ENCODE results near the gene DNASE1L1.

Gene DNASE1L1, protein sequence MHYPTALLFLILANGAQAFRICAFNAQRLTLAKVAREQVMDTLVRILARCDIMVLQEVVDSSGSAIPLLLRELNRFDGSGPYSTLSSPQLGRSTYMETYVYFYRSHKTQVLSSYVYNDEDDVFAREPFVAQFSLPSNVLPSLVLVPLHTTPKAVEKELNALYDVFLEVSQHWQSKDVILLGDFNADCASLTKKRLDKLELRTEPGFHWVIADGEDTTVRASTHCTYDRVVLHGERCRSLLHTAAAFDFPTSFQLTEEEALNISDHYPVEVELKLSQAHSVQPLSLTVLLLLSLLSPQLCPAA

DNA sequence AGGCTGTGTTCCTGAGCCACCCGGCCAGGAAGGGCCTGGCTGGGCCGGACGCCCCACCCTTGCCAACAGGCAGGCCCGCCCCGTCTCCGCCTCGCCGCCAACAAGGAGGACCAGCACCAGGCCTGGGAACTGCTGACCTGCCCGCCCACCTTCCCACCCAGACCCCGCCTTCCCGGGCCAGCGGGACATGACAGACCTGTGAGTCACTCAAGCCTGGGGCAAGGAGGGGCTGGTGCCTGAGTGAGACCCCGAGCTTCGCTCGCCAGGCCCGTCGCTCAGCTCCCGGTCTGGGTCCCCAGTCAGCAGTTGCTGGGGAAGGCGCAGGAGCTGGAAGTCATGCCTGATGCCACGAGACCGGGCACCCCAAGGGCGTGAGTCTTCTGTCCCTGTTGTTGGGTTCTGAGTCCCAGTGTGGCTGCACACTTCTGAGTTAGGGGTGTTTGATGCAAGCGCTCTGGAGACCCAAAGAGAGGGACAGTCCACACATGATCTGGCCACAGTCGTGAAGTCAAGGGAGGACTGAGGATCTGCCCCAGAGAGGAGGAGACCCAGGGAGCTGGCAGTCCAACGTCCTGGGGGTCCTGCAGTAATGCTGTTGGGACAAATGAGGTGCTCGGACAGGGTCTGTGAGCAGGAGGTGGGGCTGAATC is at the start of gene DNASE1L1:
TSS of gene DNASE1L1 (minus strand) at position 33 of the 650 bp plus-strand sequence. CDS start 3,686 bp downstream, outside the sequence.
- no peak for DNase-seq

DNA sequence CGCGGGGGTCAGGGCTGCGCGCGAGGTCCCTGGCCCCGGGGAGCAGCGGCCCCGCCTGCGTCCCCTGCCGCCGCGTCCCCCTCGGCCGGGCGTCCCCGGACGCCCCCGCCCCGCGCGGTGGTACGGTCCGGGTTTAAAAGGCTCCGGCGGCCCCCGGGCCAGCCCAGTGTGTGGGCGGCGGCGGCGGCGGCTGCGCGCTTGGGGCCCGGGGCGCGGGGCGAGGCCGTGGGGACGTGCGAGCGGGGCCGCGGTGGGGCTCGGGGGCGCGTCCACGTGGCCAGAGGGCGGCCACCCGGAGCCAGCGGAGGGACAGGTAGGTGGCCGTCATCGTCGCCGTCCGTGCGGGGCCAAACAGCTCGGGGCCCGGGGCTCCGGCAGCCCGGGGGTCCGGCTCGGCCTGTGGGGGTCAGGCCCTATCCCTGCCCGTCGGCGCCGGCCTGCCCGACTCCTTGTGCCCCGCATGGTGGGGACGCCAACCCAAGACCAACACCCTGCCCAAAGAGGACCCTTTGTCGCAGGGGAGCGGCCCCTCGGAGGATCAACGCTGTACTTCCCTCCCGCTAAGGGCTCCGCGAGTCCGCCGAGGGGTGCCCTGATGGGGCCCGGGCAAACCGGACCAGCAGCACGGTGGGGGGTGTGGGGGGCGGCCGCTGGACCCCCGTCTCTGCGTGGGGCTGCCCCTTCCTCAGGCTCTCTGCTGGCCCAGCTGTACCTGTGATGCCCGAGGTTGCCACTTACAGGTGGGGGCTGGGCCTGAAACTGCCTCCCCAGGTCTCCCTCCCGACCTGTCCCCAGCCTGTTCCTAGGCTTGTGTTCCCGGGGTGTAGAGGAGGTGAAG is 49.3 kb upstream of the DNASE1L1 start, which contains the start of gene PLXNA3:
TSS of gene PLXNA3 (plus strand) at position 166 of the 838 bp plus-strand sequence. CDS start 1,903 bp downstream, outside the sequence.
- no peak for DNase-seq

DNA sequence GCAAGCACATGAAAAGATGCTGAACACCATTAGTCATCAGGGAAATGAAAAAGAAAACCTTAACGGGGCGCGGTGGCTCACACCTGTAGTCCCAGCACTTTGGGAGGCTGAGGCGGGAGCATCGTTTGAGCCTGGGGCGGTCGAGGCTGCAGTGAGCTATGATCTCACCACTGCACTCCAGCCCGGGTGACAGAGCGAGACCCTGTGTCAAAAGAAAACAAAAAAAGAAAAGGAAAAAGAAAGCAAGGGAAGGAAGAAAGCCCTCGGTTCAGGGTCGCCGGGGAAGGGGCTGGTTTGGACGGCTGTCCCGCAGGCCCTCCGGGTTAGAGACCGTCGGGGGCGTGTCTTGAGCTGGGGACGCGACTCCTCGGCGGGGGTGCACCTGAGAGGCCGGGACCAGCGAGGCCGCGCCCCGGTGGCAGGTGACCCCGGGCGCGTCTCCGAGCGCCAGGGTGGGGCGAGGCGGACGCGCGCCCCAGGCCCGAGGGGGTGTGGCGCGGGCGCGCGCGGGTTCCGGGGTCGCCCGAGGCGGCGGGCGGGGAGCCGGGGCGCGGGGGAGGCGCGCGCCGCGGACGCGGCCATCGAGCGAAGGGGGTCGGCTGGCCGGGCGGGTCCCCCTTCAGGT is 48.5 kb upstream of the DNASE1L1 start:
- DNase-seq: no peak

DNA sequence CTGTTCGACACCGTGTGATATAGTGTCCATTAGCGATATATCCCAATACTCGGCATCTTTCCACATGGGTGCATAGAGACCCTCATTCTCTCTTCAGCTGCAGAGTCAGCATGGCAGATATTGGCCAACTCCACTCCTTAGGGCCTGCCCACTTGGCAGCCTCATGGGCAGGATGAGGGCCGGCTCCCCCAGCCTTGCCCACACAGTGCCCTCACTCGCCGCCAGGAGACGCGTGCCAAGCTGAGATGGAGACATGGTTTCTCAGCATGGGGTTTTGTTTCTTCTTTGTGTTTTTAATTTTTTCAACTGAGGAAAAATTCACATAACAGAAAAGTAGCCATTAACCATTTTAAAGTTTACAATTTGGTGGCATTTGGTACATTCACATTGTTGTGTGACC is 43.8 kb upstream of the DNASE1L1 start:
- DNase-seq: no peak

DNA sequence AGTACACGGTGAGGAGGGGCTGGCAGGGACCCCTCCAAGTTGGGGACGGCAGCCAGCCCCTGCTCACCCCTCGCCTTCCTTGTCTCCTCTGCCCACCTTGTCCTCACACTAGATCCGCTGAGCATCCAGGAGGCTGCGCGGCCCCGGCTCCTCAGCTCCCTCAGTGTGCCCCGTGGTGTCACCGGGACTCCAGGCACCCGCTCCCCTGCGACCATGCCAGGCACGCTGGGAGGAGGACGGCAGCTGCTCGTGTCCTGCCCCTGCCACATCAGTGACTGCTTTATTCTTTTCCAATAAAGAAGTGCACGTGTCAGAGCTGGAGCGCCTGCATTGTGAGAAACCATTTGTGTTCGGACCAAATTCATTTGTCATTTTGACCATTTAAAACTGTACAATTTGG is 41.3 kb upstream of the DNASE1L1 start:
- DNase-seq: no peak

DNA sequence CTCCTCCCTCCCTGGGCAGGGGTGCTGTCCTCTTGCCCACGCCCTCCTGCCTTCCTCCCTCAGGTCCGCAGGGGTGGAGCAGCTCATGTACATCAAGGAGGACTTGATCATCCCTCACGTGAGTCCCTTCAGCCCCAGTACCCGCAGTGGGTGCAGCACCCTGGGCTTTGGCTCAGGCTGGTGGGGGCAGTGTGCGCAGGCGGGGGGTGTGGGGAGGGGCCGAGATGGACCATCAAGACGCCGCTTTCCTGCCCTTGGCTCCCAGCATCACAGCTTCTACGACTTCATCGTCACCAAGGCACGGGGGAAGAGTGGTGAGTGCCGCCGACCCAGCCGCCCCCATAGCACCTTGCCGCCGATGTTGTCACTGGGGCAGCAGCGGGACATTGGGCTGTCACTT is 40.6 kb upstream of the DNASE1L1 start:
- no peak for DNase-seq

DNA sequence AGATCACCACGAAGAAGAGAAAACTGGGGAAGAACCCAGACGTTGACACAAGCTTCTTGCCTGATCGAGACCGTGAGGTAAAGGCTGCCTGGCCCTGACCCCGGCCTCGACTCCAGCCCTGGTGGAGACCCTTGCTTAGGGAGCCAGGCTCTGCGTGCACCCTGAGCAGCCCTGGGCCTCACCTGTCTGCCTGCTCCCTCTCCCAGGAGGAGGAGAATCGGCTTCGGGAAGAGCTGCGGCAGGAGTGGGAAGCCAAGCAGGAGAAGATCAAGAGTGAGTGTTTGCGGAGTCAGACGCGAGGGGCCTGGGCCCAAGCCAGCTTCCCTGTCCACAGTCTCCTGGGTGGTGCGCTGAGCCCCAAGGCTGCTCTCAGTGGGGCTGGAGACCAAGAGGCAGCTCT is 39.4 kb upstream of the DNASE1L1 start:
- no peak for DNase-seq

DNA sequence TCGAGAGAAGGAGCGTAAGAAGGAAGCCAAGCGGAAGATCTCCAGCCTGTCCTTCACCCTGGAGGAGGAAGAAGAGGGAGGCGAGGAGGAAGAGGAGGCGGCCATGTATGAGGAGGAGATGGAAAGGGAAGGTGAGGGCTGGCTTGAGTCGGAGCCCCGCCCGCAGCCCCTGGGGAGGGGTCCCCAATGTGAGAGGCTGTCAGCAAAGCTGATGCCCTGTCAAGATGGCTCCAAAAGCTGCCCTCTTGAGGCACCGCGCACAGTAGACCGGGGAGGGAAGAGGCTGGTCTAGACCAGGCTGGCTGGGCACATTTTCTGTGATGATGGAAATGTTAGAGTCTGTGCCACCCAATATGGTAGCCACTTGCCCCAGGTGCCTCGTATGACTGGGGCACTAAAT is 37.4 kb upstream of the DNASE1L1 start:
- no peak for DNase-seq

DNA sequence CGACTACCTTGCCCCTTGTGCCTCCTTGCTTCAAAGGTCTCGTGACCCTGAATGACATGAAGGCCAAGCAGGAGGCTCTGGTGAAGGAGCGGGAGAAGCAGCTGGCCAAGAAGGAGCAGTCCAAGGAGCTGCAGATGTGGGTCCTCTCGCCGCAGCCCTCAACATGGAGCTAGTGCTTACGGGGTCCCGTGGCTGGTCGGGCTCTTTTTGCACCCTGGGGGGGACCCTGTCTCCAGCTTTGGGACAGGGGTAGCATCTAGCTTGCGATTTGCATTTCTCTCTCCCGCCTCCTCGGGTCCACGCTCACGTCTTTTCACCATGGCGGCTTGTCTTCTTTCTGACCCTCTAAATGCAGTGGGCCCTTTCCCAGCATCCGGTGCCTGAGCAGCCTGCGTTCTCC is 36.7 kb upstream of the DNASE1L1 start:
- DNase-seq: no peak

DNA sequence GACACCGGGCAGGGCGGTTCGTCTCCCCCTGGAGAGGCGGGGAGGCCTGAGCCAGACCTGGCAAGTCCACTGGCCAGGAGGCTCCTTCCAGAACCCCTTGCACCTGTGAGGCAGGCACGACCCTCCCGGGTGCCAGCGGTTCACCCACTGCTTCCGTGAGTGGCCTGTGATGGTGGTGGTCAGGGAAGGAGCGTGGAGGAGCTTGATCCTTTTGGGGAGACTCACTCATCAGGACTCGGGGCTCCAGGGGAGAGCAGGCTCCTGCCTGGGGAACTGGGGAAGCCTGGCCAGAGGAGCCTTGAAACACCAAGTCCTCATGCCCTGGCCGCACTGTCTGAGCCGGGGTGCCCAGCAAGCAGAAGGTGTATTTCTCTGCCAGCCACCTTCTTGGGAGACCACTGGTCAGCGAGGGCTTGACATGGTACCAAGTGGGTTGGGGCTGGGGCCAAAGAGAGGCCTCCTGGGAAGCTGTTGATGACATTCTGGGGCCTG is 35.7 kb upstream of the DNASE1L1 start:
- DNase-seq: no peak

DNA sequence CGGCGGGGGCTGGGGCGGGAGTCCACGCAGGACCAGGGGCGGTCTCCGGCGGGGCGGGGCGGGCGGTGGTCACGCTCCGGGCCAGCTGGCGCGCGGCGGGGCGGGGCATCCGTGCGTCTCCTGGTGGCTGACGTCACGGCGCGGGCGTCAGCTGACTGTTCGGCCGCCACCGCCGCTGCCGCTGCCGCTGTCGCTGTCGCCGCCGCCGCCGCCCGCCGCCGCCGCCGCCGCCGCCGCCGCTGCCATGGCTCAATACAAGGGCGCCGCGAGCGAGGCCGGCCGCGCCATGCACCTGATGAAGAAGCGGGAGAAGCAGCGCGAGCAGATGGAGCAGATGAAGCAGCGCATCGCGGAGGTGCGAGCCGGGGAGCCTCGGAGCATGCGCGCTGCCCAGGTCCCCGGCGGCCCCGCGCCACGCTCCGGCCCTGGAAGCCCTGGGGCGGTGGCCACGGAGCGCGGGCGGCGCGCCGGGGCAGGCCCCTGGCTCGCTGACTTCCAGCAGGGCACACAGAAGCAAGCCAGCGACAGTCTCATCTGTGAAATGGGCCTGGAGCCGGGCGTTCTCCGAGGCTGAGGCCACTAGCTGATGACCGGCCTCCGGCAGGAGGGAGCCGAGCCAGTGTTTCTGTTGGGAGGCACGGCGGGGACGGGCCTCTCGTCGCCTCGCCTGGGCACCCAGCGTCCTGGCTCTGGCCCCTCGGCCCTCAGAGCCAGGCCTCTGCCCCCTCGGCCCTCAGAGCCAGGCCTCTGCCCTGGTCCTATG is 35.1 kb upstream of the DNASE1L1 start, which contains the start of gene FAM50A:
TSS of gene FAM50A (plus strand) at position 150 of the 763 bp plus-strand sequence. CDS start at position 245, 95 bp downstream.
- peak; percentile 18 for DNase-seq

DNA sequence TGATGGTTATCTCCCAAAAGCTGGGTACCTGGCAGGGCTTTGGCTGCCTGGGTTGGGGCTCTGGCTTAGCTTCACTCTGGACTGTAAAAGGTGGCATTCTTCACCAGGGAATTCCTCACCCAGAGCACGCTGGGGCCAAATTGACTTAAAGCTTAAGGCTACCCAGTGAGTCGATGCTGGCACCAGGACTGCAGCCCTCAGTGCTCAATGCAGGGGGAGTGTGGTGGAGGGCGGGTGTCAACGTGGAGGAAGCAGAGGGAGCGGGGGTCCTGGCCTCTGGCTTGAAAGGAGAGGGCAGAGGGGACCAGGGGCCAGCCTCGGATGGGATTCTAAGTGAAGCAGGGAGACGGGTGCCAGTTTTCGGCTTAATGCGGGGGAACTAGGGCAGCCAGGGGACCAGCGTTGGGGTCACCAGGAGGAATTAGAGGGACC is 34.4 kb upstream of the DNASE1L1 start:
- no peak for DNase-seq

DNA sequence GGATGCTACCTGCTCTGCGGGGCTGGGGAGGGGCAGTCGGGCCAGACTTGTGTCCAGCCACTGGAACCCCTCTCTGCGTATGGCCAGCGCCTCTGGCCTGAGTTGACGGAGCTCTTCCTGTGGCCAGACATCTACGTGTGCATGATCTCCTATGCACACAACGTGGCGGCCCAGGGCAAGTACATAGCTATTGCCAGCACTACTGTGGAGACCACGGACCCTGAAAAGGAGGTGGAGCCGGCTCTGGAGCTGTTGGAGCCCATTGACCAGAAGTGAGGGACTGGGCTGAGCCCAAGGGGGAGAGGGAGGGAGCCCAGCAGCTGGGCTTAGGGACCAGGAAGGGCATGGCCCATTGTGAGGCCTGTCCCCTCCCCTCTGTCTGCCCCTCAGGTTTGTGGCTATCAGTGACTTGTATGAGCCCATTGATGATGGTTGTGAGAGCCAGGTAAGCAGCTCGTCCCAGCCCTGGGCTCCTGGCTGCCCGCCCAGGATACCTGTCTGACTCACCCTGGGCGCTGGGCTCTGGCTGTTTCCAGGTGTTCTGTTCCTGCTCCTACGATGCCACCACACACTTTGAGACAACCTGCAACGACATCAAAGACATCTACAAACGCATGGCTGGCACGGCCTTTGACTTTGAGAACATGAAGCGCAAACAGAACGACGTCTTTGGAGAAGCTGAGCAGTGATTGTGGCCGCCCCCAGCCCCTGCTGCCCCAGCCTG is 33.1 kb upstream of the DNASE1L1 start:
- no peak for DNase-seq

DNA sequence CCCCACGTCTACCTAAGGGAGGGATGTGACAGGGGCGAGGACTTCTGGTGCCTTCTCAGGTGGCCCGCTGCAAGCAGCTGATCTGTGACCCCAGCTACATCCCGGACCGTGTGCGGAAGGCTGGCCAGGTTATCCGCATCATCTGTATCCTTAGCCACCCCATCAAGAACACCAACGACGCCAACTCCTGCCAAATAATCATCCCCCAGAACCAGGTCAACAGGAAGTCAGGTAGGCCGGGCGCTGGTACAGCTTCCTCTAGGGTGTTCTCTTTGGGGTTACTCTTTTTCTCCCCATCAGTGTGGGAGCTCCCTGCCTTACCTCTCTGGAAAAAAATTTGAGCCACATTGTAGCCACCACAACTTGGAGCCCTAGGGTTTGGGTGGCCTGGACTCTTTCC is 32.5 kb upstream of the DNASE1L1 start:
- DNase-seq: no peak

DNA sequence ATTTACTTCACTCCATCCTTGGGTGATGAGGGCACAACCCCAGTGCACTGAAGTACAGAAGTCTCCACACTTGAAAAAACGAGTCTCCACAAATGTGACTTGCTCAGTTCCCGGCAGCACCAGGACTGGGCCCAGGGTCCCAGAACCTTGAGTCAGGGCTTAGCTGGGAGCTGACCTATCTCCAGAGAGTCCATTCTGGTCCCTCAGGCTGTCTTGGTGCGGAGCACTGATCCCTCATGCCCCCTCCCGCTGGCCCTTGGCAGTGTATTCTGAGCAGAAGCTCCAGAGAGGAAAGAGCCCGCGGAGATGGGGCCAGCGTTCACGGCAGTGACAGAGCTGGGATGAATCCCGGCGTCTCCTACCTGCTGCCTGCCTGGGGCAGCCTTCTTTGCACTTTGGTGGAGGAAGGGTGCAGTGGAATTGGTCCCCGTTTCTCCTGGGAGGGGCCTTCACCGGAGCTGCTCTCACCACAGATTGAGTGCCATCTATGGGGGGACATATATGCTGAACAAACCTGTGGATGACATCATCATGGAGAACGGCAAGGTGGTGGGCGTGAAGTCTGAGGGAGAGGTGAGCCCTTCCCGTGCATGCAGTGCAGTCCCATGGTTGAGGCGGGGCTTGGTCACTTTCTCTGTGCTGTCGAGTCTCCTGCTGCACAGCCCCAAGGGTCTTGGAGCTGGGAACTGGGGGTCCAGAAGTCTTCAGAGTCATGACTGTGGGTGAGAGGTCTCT is 31.7 kb upstream of the DNASE1L1 start:
- no peak for DNase-seq

DNA sequence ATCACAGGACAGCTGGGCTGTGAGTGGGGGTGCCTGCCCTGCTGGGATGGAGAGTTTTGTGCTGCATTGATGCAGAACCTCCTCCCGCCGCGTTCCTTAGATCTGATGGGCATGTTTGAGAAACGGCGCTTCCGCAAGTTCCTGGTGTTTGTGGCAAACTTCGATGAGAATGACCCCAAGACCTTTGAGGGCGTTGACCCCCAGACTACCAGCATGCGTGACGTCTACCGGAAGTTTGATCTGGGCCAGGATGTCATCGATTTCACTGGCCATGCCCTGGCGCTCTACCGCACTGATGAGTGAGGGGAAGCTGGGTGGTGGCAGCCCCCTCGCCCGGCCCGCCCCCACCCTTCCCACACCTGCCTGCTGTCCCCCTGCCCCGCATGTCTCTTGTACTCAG is 30.8 kb upstream of the DNASE1L1 start:
- DNase-seq: no peak

DNA sequence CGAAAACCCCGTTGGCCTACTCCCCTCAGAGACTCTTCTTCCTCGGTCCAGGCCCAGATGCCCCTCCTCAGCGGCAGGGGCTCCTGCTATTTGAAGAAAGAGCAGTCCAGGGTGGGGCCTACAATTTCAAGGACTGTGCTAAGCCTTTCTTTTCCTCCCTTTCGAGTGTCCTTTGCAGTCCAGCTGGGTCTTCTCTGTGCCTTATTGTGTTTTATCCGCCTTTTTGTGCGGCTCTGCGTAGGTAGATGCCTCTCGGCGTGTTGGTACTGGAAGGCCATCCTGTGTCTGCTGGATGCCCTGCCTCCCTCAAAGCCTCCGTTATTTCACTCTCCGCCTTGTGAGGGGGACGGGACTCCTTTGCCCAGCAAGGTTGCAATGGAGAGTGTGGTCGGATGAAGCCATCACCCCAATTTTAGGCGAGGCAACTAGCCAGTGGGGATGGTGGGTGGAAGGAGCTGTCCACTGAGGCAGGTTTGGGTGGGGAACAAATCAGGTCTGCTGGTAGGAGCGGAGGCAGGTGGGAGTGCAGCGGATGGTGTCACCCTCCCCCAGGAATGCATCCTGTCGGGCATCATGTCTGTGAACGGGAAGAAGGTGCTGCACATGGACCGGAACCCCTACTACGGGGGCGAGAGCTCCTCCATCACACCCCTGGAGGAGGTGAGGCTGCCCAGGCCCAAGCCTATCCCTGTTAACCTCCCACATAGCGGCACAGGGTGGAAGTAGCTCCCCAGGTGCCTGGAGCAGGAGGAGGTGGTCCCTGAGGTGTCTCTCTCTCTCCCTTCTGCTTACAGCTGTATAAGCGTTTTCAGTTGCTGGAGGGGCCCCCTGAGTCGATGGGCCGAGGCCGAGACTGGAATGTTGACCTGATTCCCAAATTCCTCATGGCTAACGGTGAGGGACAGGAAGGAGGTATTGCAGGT is 29.2 kb upstream of the DNASE1L1 start:
- no peak for DNase-seq

DNA sequence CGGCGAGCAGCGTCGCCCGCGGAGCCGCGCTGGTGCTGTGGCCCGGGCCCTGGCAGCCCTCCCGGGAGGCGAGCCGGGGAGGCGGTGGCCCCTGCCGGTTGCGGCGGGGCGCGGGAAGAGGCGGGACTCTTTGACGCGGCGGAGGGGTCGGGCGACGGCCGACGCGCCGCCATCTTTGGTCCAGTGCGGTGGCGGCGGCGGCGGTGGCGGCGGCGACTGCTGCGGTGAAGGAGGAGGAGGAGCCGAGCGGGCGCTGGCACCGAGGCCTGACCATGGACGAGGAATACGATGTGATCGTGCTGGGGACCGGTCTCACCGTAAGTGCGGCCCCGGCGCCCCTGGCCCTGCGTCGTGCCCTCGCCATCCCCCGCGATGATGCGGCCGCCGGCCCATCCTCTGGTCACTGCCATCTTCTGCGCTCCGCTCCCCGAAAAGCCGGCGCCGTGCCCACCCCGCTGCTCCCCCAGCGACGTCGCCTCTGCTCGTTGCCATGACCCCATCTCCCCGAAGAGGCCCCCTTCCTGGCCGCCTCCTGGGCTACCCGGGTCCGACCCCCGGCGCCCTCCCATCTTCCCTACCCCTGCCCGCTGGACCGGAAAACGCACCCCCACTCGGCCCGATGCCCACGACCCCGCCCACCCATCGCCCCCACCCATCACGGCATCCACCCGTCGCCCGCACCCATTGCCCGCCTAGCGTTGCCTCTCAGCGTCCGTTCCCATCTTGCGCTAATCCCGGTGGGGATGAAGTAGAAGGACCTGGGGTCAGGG is 28.1 kb upstream of the DNASE1L1 start, which contains the start of gene GDI1:
TSS of gene GDI1 (plus strand) at position 172 of the 770 bp plus-strand sequence. CDS start at position 273, 101 bp downstream.
- DNase-seq: no peak

Measured in DMS79 (cell line).